NCI-H2227 treated with DMSO at 0.1 percent for 48 hours (cell line): Measurements from ENCODE around the gene NSDHL.

Experiments used
- DNase-seq: peaks from one replicate; lab custom pipeline; 2025; lab: John Stamatoyannopoulos, UW

The NSDHL gene

DNA sequence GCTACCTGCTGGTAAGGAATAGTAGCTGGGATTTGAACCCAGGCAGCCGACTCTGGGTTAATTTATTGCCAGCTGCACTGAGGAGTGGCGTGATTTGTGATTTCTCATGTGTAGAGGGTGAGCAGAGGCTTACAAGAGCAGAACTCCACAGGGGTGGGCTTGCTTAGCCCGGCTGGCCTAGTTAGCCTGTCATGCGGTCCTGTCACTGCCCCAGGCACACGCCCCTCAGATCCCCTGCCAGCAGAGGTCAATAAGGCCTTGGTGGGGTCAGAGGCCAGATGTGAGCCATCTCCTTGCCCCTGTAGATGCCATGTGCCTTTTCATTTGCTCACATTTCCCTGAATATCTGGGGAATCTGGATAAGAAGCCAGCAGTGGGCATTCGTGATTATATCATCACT, 13.4 kb downstream of the NSDHL start:
- DNase-seq = no peak

DNA sequence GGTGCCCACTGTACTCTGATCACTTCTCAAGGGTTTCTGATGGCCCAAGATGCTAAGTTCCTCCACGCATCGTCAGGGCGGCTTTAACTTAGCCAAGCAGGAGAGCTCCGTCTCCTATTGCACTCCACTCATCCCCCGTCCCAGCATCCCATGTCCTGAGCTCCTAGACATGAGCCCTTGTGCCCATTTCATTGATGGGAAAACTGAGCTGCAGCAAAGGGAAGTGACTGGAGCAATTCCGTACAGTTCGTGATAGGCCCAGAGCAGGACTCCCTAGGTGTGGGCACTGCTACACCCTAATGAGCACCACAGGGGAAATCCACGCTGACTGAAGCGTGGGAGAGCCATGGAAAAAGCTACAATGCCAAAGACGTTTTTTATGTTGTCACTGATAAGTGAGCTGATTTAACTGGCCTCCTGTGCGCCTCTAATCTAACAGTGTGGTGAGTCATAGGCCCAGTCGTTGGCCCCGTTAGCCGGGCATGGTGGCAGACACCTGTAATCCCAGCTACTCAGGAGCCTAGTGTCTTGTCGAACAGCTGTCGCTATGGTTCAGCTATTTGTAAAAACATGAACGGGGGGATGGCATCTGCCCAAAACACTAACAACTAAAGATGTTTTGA, 14.9 kb downstream of the NSDHL start:
- DNase-seq = no peak

DNA sequence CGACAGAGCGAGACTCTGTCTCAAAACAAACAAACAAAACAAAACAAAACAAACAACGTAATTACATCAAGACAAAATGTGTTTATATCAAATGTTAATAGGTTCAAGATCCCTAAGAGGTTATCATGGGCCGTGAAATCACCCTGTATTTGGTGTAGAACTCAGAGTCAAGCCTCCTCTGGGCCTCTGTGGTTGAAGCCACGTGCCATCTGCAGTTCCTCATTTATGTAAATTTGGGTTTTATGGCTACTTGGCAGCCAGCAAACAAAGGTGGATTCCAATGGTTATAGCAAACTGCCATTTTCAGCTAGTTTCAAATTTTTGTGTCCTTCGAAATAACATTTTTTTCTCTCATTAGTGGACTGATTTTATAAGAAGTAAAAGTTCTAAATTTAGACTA, 16.4 kb downstream of the NSDHL start:
- DNase-seq = no peak

DNA sequence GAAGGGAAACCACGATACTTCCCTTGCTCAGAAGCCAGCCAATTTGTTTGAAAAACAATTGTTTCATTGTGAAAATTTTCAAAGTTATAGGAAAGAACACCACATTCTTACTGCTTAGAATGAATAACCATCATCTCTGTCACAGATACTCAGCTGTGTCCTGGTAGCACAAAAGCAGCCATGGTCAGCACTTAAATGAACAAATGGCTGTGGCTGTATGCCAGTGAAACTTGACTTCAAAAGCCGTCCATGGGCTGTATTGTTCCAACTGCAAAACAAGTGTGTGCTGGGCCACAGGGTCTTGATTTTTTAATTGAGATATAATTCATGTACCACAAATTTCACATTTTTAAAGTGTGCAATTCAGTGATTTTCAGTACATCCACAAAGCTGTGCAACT, 19.6 kb downstream of the NSDHL start:
- no peak for DNase-seq

DNA sequence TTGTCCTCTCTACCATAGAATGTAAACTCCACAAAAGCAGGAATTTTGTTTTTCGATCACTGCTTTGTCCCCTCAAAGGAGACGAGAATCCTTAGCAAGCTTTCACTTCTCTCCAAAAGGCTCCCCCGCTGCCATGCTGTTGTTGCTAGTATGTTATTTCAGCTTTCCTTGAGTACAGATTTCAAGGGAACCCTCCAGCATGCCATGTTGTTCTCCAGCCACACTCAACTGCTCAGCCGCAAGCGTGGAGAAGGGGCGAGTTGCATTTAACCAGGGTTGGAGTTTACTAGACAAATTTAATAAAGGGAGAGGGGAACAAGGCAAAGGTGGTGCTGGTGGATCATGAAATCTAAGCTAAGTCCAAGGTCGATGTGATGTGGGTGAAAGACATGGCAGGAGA, 23.1 kb downstream of the NSDHL start:
- DNase-seq = no peak

DNA sequence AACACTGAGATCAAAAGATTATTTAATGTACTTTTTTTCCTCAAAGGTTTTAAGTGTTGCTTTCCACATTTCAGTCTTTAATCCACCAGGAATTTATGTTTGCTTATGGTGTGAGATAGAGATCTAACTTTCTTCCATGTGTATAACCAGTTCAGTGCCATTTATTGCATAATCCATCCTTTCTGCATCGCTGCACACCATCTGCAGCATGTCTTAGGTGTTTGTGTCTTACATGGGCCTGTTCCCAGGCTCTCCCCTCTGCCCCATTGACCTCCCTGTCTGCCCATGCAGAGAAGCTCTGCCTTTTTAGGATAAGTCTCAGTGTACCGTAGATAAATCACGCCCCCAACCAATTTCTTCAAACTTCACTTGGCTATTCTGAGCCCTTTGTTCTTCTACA, 30.3 kb downstream of the NSDHL start:
- DNase-seq = no peak

DNA sequence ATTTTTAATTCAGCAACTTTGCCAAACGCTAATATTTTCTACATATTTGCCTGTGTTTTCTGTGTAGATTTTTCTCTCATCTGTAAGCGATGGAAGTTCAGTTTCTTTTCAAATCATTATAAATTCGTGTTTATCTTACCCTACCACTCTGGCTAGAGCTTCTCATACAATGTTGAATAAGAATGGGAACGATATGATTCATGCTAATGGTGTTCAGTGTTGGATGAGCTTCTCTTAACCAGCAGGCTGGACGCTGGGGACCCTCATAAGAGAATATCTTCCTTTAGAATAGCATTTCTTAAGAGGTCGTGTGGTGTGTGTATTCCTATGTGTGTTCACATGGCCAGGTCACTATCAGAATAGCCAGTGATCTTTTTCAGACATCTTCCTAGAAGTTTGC, 31.0 kb downstream of the NSDHL start:
- no peak for DNase-seq

DNA sequence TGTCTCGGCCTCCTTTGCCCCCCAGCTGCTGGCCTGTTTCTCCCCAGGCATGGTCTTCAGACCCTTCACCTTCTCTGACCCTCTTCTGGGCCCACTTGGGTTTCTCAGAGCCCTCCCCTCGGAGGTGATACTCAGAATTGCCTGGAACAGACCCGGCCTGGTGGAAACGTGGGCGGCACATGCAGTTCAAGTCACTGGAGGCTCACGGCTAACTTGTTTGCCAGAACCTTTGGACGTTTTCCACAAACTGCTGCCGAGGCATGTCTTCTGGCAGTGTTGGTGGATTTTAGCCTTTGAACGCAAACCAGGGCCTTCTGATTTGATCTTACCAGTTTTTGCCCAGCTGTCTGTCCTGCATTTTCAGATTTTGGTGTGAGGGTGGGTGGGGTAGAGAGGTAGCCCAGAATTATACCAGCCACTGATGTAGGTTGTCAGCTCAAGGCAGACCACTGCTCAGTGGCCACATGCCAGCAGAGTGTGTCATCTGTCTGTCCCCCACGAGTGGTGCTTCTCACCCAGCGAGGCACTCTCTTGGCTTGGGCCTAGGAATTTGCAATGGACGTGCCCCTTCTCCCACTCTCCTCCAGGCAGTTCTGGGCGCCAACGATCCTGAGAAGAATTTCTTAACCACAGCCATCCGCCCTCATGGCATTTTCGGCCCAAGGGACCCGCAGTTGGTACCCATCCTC, 34.5 kb downstream of the NSDHL start:
- DNase-seq = no peak

DNA sequence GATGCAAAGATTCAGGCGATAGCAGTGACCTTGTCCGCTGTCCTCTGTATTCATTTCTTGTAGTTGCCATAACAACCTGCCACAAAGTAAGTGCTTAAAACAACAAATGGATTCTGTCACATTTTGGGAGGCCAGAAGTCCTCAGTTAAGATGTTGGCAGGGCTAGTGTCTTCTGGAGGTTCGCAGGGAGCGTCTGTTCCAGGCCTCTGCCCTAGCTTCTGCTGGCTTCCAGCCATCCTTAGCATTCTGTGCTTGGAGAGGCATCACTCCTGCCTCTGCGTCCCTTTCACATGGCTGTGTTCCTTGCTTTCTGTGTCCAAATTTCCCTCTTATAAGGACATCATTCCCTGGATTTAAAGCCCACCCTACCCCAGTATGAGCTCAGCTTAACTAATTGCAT, 35.5 kb downstream of the NSDHL start:
- DNase-seq = no peak

DNA sequence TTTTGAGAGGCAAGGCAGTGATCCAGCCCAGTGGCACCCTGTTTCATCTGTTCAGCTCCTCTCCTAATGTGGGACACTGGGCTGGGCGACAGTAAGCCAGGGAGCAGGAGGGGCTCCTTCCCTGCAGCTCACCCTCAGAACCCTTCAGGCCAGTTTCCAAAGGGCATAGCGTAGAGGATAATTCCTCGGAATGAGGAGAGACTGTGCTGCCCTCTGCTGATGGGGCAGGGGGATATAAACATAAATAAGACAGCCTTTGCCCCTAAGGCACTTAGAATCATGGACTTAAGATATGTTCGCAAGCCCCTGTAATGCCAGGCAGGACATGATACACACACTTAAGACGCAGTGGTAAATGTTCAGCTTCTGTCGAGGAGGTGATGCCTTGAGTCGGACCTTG, 39.1 kb downstream of the NSDHL start:
- no peak for DNase-seq

DNA sequence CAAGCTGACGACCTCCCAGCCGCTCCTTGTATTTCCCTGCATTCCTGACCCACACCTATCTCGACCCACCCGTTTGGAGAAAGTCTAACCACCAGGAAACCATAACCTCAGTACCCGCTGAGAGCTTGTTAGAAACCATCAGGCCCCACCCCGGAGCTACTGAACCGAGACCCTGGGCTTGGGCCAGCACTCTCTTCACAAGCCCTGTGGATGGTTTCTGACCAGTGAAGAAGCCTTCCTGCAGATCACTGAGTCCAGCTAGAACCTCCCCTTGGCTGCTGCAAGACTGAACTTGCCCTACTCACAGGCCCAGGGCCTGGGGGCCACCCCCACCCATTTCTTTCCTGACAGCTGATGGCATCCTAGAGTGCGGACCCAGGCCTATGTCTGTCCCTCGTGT, 40.4 kb downstream of the NSDHL start:
- no peak for DNase-seq

DNA sequence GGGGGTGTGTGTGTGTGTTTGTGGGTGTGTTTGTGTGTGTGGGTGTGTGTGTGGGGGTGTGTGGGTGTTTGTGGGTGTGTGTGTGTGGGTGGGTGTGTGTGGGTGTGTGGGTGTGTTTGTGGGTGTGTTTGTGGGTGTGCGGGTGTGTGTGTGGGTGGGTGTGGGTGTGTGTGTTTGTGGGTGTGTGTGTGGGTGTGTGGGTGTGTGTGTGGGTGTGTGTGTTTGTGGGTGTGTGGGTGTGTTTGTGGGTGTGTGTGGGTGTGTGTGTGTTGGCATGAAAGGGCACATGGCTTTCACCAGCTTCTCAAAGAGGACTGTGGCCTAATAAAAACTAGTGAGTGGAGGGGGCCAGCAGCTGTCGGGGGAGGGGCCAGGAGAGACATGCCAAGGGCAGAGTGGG, 41.7 kb downstream of the NSDHL start:
- no peak for DNase-seq

DNA sequence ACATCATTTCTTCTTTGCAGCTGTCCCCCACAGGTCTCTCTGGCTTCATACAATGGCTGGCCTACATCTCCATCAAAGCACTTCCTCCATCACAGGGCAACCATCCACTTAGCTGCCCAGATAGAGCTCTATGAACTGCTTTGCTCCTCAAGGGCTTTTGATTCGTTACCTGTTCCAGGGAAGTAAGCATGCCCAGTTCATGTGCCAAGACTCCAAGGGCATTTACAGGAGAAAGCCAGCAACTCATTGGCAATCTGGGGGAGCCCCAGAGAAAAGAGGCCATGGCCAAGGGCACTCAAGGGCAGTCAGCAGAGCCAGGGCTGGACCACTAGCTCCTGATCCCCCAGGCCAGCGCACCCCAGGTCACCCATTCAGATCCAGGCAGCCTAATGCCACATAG, 42.5 kb downstream of the NSDHL start:
- DNase-seq = no peak

DNA sequence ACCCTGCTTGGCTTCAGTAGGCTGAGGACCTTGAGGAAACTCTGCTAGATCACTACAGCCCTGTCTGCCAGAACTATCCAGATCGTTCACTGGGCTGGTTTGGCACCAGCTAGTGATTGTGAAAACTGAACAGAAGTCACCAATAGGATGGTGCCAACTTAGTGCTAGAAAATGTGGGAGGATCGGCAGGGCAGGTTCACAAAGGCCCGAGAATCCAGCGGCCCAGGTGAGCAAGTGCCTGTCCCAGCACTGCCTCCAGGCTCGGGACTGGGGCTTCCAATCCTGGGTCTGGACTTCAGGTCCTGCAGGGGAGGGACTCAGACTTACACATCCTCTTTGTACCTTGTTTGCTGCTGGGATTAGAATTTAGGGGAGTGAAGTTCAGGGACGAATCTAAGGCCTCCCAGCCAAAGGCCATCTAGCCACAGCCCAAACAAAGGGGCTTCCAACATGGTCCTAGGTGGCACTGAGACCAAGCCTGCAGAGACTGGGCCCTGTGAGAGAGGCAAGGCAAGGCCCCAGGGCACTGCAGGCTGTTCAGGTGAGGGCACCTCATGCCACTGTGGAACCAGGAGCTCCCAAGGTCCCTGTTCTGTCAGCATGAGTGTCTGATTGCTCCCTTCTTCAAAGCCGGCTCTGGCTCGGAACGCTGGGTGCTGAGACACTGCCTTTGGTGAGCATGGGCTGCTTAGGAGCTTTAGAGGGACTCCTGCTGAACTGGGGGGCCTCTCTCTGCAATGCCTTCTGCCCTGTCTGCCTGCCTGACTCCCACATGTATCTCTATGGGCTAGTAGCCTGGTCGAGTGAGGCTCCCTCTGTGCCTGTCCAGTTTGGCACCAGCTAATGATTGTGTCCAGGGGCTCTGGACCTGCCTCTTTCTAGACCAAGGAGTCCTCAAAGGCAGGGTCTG, 46.3 kb downstream of the NSDHL start:
- no peak for DNase-seq

DNA sequence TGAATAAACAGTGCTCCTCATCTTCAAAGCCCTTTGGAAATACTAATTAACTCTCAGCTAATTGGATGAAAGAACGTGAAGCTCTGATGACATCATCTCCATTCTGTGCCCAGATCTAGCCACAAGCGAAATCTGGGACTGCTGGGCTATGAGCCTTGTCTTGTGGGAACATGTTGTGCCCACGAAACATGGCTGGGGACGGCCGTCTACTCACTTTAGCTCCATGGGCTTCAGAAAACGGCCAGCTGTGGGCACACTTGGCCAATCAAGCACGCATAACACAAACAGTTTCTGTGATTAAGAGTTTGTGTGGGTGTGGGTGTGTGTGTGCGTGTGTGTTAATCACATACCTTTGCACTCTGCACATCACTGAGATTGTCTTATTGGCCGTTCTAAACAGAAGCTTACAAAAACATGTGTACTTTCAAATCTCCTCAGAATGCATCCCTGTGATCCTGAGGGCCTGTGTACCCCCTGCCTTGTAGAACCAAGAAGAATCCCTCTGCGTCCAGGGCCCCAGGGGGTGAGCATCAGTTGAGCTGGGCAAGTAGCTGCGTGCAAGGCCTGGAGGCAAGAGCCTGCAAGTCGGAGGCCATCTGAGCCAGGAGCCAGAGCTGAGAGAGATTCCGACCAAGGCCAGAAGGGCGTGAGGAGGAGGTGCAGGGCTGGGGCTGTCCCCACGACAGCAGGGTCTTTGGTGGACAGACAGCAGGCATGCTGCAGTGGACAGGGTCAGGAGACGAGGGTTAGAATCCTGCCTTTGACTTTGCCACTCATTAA, 48.3 kb downstream of the NSDHL start:
- DNase-seq = no peak

DNA sequence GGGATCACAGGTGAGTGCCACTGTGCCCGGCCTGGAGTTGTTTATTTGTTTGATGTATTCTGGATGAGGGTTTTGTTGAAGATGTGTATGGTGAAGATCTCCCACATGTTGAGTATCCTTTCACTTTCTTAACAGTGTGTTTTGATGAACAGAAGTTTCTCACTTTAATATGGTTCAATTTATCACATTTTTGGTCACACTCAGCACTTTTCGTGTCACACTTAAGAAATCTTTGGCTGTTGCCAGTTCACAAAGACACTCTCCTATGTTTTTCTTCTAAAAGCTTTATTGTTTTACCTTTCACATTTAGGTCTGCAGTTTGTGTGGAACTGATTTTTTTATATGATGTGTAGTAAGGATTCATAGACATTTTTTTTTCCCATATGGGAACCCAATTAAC, 50.4 kb downstream of the NSDHL start:
- DNase-seq = no peak

DNA sequence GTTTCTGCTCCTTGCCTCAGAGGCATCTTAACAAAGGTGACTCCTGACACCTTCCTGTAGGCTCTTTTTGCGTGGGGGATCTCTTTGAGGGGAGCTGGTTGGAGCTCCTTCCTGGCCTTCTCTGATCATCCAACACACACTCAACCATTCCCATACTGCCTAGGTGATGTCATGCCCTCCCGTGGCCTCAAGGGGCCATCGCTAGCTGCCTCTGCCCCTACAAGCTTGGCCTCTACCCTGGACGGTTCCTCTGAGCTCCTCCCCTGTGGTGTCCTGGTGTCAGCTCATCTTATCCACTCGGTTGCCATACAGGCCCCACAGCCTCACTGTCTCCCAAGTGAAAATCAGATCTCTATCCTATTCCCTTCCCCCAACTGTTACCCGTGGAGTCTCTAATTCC, 53.3 kb downstream of the NSDHL start:
- no peak for DNase-seq

DNA sequence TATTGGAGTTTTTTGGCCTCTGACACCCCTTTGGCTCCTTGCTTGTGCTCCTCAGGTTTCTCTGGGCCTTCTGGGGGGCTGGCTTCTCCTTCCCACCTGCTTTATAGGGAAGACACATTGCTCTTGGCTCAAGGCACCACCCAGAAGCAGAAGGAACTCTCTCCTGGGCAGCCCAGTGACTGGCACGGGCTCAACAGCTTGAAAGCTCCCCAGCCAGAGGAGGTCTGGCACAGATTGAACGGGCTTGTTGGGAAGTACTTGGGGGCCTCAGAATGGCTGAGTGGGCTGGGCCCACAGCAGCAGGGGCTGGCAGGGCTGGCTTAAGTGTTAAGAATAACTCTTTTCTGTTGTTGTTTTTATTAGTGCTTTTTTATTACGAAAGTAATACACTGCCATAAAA, 55.9 kb downstream of the NSDHL start:
- no peak for DNase-seq

DNA sequence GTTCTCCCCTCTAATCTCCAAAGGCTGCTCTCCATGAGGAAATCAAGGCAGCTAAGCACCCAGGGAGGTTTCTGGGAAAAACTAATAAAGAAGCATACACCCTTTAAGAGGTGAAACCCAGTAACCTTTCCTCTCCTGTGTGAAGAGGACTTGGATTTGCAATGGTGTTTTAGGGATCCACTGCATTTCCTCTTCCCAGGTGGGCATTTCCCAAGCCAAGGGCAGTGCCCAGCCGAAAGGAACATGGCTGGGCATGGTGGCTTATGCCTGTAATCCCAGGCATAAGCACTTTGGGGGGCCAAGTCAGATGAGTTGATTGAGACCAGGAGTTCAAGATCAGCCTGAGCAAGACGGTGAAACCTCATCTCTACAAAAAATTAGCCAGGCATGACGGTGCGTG, 61.6 kb downstream of the NSDHL start:
- DNase-seq = no peak

DNA sequence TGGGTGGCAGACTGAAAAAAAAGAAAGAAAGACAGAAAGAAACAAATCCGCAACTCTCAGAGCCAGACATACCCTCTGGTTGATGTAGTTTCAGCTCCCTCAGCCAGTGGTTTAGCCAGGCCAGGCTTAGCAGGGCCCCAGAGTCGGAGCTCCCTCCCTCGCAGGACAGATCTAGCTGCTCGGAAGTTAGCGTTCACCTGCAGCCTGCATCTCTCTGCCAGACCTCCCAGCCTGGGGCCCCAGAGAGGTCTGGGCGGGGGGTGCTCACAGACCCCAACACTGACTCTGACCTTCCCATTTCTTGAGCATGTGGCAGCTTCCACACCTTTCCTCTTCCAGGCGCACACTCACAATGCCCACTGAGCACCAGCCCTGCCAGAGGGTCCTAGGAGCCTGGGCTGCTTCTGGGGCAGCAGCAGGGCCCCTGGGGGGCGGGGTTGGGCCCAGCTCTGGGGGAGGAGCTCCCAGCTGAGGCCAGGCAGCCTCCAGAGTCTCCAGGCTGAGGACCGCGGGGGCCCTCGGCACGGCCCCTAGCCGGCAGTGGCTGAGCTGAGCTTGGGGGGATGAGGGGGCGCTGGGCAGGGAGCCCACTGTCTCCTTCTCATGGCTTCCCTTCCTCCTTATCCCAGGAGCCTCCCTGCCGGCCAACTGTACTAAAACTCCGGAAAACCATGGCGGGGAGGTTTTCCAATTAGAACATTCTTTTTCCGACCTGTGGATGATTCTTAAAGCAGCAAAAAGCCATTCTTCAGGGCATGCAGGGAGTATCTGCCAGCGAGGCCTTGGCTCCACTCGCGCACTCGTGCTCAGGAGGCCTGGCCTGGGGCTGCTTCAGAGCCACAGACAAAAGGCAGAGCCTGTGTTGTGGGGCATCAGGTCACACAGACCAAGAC, 62.4 kb downstream of the NSDHL start:
- DNase-seq = no peak

DNA sequence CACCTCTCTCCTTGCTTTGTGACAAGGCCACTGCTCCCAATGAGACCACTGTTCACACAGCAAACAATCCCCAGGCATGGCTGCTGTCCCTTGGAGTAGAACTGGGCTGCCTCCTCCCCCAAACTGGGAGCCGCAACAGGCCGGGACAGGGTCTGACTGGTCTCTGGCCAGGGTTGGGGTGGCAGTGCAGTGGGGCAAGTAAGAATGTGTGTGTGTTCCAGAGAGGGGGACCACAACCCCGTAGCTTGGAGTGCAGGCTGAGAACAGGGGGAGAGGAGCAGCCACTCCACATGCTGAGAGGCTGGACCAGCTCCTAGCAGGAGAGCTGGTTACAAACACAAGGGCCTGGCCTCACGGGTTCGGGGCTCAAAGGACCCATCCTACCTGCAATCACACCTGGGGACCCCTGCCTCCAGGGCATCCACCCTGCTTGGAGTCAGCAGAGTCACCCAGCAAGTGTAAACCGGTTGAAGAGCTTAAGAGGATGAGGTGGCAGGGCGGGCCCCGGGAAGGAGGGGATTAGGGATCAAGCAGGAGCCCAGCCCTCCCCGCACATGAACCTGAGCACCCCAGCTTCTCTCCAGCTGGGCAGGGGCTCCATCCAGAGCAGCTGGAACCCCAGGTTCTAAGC, 63.2 kb downstream of the NSDHL start:
- no peak for DNase-seq
